ENCODE results near the gene PNPLA8.

PNPLA8 gene

GRCh38 chr7:108442039-108442568, 83.8 kb downstream of the PNPLA8 start:
- no peak for TF ChIP-seq ZBTB7A (IDR thresholded peaks at IDR 0.05; ENCODE audit: low read depth)
- TF ChIP-seq TAF1 (IDR thresholded peaks at IDR 0.05; ENCODE audit: low read depth), result no peak
- no peak for TF ChIP-seq TEAD4 (IDR thresholded peaks at IDR 0.05)
- TF ChIP-seq FOXM1 (IDR thresholded peaks at IDR 0.05; ENCODE audit: borderline replicate concordance, low read depth), result no peak
- TF ChIP-seq NFIC (IDR thresholded peaks at IDR 0.05), result no peak
- no peak for TF ChIP-seq TCF12 (IDR thresholded peaks at IDR 0.05; ENCODE audit: low read depth)
- no peak for TF ChIP-seq MAX (IDR thresholded peaks at IDR 0.05)
- TF ChIP-seq CEBPB (IDR thresholded peaks at IDR 0.05), result no peak
- no peak for TF ChIP-seq USF1 (IDR thresholded peaks at IDR 0.05)
- TF ChIP-seq EP300 (IDR thresholded peaks at IDR 0.05; ENCODE audit: borderline replicate concordance), result no peak
- TF ChIP-seq EGR1 (IDR thresholded peaks at IDR 0.05), result no peak
- TF ChIP-seq CREB1 (IDR thresholded peaks at IDR 0.05; ENCODE audit: low read depth), result no peak
- TF ChIP-seq RAD21 (IDR thresholded peaks at IDR 0.05; ENCODE audit: low read depth), result no peak
- no peak for TF ChIP-seq REST (IDR thresholded peaks at IDR 0.05; ENCODE audit: low read depth)
- TF ChIP-seq YY1 (IDR thresholded peaks at IDR 0.05; ENCODE audit: low read depth), result no peak

GRCh38 chr7:108441392-108441955, 84.5 kb downstream of the PNPLA8 start:
- TF ChIP-seq EGR1 (IDR thresholded peaks at IDR 0.05) (no peak), TCF12 (IDR thresholded peaks at IDR 0.05; ENCODE audit: low read depth) (no peak), TAF1 (IDR thresholded peaks at IDR 0.05; ENCODE audit: low read depth) (no peak), EP300 (IDR thresholded peaks at IDR 0.05; ENCODE audit: borderline replicate concordance) (no peak), TEAD4 (IDR thresholded peaks at IDR 0.05) (no peak), CEBPB (IDR thresholded peaks at IDR 0.05) (no peak), RAD21 (IDR thresholded peaks at IDR 0.05; ENCODE audit: low read depth) (no peak), ZBTB7A (IDR thresholded peaks at IDR 0.05; ENCODE audit: low read depth) (no peak)

GRCh38 chr7:108440613-108441012, 85.3 kb downstream of the PNPLA8 start:
- TF ChIP-seq REST (IDR thresholded peaks at IDR 0.05; ENCODE audit: low read depth) (no peak), USF1 (IDR thresholded peaks at IDR 0.05) (no peak), FOXM1 (IDR thresholded peaks at IDR 0.05; ENCODE audit: borderline replicate concordance, low read depth) (no peak), NFIC (IDR thresholded peaks at IDR 0.05) (no peak), EP300 (IDR thresholded peaks at IDR 0.05; ENCODE audit: borderline replicate concordance) (no peak), TAF1 (IDR thresholded peaks at IDR 0.05; ENCODE audit: low read depth) (no peak), RAD21 (IDR thresholded peaks at IDR 0.05; ENCODE audit: low read depth) (no peak), ZBTB7A (IDR thresholded peaks at IDR 0.05; ENCODE audit: low read depth) (no peak), TEAD4 (IDR thresholded peaks at IDR 0.05) (no peak), EGR1 (IDR thresholded peaks at IDR 0.05) (no peak), MAX (IDR thresholded peaks at IDR 0.05) (no peak), YY1 (IDR thresholded peaks at IDR 0.05; ENCODE audit: low read depth) (no peak), TCF12 (IDR thresholded peaks at IDR 0.05; ENCODE audit: low read depth) (no peak), CEBPB (IDR thresholded peaks at IDR 0.05) (no peak), CREB1 (IDR thresholded peaks at IDR 0.05; ENCODE audit: low read depth) (no peak)

- TF ChIP-seq YY1 (IDR thresholded peaks at IDR 0.05; ENCODE audit: low read depth) (no peak), EGR1 (IDR thresholded peaks at IDR 0.05) (no peak), TCF12 (IDR thresholded peaks at IDR 0.05; ENCODE audit: low read depth) (no peak), NFIC (IDR thresholded peaks at IDR 0.05) (no peak), TAF1 (IDR thresholded peaks at IDR 0.05; ENCODE audit: low read depth) (no peak), RAD21 (IDR thresholded peaks at IDR 0.05; ENCODE audit: low read depth) (no peak), USF1 (IDR thresholded peaks at IDR 0.05) (no peak), CEBPB (IDR thresholded peaks at IDR 0.05) (no peak), MAX (IDR thresholded peaks at IDR 0.05) (no peak), TEAD4 (IDR thresholded peaks at IDR 0.05) (no peak), FOXM1 (IDR thresholded peaks at IDR 0.05; ENCODE audit: borderline replicate concordance, low read depth) (no peak), CREB1 (IDR thresholded peaks at IDR 0.05; ENCODE audit: low read depth) (no peak), ZBTB7A (IDR thresholded peaks at IDR 0.05; ENCODE audit: low read depth) (no peak), EP300 (IDR thresholded peaks at IDR 0.05; ENCODE audit: borderline replicate concordance) (no peak), REST (IDR thresholded peaks at IDR 0.05; ENCODE audit: low read depth) (no peak)
Observed at GRCh38 chr7:108436906-108437305, 89.0 kb downstream of the PNPLA8 start.

Measured in Ishikawa (cell line).